Measurements from ENCODE around the gene LPP.

The LPP gene

DNA sequence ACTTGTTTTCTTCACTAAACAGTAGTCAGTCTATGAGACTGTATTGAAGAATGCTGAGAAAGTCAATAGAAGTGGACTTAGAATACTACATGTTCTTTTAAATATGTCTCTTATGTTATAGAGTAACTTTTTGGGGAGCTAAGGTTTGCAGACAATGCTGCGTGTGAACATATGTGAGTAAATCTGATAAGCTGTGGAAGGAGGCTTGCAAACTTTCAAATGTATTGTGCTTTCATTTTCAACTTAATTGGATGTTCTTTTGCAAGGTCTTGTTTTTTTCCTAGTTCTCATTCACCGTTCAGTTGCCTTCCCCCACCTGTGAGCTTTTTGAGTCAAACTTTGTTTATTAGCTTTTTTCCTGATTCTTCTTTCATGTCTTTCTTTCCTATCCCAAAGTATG, 176.2 kb downstream of the LPP start:
- no peak overlapping the region for H3K4me3 ChIP-seq (ENCODE audit: control insufficient read depth, low read depth, low read length)
- no peak for DNase-seq (ENCODE audit: low read depth)
- TF ChIP-seq, protein P1, sequence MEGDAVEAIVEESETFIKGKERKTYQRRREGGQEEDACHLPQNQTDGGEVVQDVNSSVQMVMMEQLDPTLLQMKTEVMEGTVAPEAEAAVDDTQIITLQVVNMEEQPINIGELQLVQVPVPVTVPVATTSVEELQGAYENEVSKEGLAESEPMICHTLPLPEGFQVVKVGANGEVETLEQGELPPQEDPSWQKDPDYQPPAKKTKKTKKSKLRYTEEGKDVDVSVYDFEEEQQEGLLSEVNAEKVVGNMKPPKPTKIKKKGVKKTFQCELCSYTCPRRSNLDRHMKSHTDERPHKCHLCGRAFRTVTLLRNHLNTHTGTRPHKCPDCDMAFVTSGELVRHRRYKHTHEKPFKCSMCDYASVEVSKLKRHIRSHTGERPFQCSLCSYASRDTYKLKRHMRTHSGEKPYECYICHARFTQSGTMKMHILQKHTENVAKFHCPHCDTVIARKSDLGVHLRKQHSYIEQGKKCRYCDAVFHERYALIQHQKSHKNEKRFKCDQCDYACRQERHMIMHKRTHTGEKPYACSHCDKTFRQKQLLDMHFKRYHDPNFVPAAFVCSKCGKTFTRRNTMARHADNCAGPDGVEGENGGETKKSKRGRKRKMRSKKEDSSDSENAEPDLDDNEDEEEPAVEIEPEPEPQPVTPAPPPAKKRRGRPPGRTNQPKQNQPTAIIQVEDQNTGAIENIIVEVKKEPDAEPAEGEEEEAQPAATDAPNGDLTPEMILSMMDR (IDR thresholded peaks at IDR 0.05; ENCODE audit: control insufficient read depth, insufficient read depth, low read depth, low read length, missing control alignments), result no peak

DNA sequence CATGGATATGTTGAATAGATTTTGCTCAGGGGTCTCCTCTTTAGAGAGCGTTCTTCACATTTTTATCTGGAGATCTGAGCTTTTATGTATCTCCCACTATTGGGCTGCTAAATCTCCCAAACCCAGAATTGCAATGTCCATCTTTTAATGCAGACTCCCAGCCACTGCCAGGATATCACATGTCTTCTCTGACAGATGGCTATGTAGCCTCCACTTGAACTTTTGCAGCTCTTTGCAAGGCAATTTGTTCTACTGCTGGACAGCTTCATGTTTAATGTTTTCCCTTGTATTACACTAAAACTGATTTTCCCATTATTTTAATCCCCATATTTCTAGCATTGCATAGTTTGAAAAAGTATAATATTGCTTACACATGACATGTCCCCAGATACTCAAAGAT, 177.2 kb downstream of the LPP start:
- H3K4me3 ChIP-seq (ENCODE audit: control insufficient read depth, low read depth, low read length), result no peak overlapping the region
- TF ChIP-seq, protein P1 (IDR thresholded peaks at IDR 0.05; ENCODE audit: control insufficient read depth, insufficient read depth, low read depth, low read length, missing control alignments), result no peak

DNA sequence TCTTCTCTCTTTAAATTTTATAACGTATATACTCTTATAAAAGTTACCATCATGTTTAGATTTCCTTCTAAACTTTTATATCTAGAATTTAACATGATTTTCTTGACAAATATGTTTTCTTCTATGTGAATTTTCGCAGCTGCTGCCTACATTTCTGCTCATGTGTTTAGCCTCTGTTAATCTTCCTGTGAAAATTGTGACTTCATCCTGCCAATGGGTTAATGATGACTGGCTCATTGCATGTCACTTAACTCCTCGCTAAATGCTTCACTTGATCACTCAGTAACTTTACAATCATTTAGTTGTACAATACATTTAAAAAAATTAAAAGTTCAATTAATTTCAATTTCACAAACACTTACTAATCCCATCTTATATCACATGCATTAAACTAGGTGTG, 178.1 kb downstream of the LPP start:
- H3K4me3 ChIP-seq (ENCODE audit: control insufficient read depth, low read depth, low read length), result no peak overlapping the region
- TF ChIP-seq, protein P1 (IDR thresholded peaks at IDR 0.05; ENCODE audit: control insufficient read depth, insufficient read depth, low read depth, low read length, missing control alignments), result no peak
- DNase-seq (ENCODE audit: low read depth), result no peak

More for the DNA sequence above, 177.2 kb downstream of the LPP start:
- no peak for DNase-seq (ENCODE audit: low read depth)

DNA sequence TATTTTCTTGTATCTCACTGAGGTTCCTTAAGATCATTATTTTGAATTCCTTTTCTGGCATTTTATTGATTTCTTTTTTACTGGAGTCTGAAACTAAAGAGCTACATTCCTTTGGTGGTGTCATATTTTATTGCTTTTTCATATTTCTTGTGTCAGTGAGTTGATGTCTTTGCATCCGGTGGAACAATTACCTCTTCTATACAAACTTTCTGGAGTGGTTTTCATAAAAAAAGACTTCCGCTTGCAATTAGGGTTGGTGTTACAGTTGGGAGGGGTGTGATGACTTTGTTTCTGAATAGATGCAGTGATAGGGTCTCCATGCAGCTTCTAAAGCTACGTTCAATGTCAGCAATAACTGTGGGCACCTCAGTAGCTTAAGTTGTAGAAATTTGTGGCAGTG, 181.7 kb downstream of the LPP start:
- TF ChIP-seq, protein P1 (IDR thresholded peaks at IDR 0.05; ENCODE audit: control insufficient read depth, insufficient read depth, low read depth, low read length, missing control alignments), result no peak
- no peak for DNase-seq (ENCODE audit: low read depth)
- no peak overlapping the region for H3K4me3 ChIP-seq (ENCODE audit: control insufficient read depth, low read depth, low read length)

DNA sequence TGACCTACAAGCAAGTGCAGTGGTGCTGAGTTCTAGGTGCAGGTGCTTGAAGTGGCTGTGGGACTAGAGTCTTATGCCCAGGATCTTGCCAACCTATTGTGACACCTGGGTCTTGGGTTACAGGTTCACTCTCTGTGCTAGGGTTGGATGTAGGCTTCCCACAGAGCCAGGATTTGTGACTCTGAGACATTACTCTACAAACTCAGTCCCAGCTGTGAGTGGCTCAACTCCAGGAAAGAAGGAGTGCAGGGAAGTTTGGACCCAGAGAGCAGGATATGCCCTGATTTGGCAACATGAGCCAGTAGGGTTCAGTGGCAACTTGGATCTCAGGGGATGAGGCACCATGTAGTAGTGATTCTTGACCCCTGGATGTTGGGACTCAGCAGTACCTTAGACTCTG, 182.2 kb downstream of the LPP start:
- TF ChIP-seq, protein P1 (IDR thresholded peaks at IDR 0.05; ENCODE audit: control insufficient read depth, insufficient read depth, low read depth, low read length, missing control alignments), result no peak
- no peak overlapping the region for H3K4me3 ChIP-seq (ENCODE audit: control insufficient read depth, low read depth, low read length)
- DNase-seq (ENCODE audit: low read depth), result no peak

DNA sequence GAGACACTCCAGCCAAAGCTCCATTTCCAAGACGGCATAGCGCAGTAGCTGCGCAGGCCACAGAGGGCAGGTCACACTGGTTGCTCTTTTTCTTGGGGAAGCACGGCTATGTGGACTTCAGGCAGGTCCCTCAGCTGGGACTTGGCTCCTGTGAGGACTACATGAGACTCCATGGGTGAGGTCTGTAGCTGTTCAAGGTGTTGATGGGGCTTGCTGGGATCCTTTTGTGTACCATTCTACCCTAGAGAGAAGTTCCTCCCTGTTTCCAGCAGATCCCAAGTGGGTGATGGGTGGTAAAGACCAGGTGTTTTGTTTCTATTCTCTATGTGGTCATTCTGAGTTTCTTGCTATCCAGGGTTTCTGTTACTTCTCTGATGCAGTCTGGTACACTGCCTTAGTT, 183.3 kb downstream of the LPP start:
- DNase-seq (ENCODE audit: low read depth), result no peak
- TF ChIP-seq, protein P1 (IDR thresholded peaks at IDR 0.05; ENCODE audit: control insufficient read depth, insufficient read depth, low read depth, low read length, missing control alignments), result no peak
- no peak overlapping the region for H3K4me3 ChIP-seq (ENCODE audit: control insufficient read depth, low read depth, low read length)

DNA sequence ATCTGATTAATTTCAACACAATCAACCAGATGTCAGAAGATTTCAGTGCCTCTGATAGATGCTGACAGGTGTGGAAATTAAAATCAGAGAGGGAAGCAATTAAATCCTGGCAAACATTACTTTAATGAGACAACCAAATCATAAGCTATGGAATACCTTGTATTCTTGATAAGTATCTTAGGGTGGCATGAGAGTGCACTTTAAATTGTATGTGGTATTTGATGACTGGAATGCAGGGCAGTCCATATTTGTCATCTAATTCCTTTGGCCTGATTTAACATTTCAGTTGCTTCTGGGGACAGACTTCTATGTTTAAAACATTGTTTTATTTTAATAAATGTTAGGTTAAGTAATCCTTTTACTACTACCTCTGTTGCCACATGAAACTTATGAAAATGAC, 184.1 kb downstream of the LPP start:
- DNase-seq (ENCODE audit: low read depth), result no peak
- TF ChIP-seq, protein P1 (IDR thresholded peaks at IDR 0.05; ENCODE audit: control insufficient read depth, insufficient read depth, low read depth, low read length, missing control alignments), result no peak
- no peak overlapping the region for H3K4me3 ChIP-seq (ENCODE audit: control insufficient read depth, low read depth, low read length)

Data from AG09309 (cell line).